CD4-positive, CD25-positive, alpha-beta regulatory T cell (primary cell): ENCODE measurements around the gene WDR43. TPM values are rescaled to one million over a fixed set of nuclear protein-coding genes. Genes with fewer than 3 reads are reported as not detected.

Experiments
- ATAC-seq, 2 donors: fragments of 150-1000 bp; cut with Tn5 transposase; one replicate each; pipeline ENCODE4 v1.10.0; 2021; ENCODE audit warnings: low read depth in 2 of 2, moderate number of reproducible peaks in 2 of 2, moderate library complexity in 1 of 2
- DNase-seq, 3 donors: peaks; one replicate each; pipeline versions ENCODE4 v3.0.0 to v3.0.0-alpha.2; 2012 to 2022; ENCODE audit warnings: mixed read lengths in 1 of 3
- H3K27ac ChIP-seq: one replicate; pipeline ENCODE4 v1.7.0; 2013; ENCODE audit warnings: mild to moderate bottlenecking, low read length; ENCODE audit not compliant: insufficient read depth, poor library complexity, severe bottlenecking
- H3K27me3 ChIP-seq: one replicate; pipeline ENCODE4 v1.7.0; 2013; ENCODE audit warnings: low read length; ENCODE audit not compliant: control insufficient read depth, insufficient read depth
- H3K36me3 ChIP-seq: one replicate; pipeline ENCODE4 v1.7.0; 2013; ENCODE audit warnings: mild to moderate bottlenecking, low read length, moderate library complexity; ENCODE audit not compliant: control insufficient read depth, insufficient read depth
- H3K4me1 ChIP-seq: 2 replicates; pipeline ENCODE4 v1.7.0; 2013; ENCODE audit warnings: mild to moderate bottlenecking, low read length; ENCODE audit not compliant: insufficient read depth, control insufficient read depth, poor library complexity, severe bottlenecking
- H3K4me3 ChIP-seq: one replicate; pipeline ENCODE4 v1.7.0; 2013; ENCODE audit warnings: low read depth, mild to moderate bottlenecking, low read length, moderate library complexity
- H3K9me3 ChIP-seq, 2 experiments: 1 replicate in 1 of 2; 2 replicates in 1 of 2; pipeline ENCODE4 v1.7.0; 2013; ENCODE audit warnings: low read length in 2 of 2, mild to moderate bottlenecking in 1 of 2, moderate library complexity in 1 of 2; ENCODE audit not compliant: control insufficient read depth in 2 of 2
- H3K27ac Mint-ChIP-seq, 3 donors: one replicate each; pipeline ENCODE4 v1.8.0; 2020 to 2022; ENCODE audit warnings: mild to moderate bottlenecking in 3 of 3, mixed read lengths in 3 of 3, moderate library complexity in 2 of 3
- H3K27me3 Mint-ChIP-seq: one replicate; pipeline ENCODE4 v1.8.0; 2022; ENCODE audit warnings: mild to moderate bottlenecking, mixed read lengths
- H3K36me3 Mint-ChIP-seq: one replicate; pipeline ENCODE4 v1.8.0; 2020; ENCODE audit warnings: mixed read lengths
- H3K4me1 Mint-ChIP-seq, 4 donors: one replicate each; pipeline ENCODE4 v1.8.0; 2020 to 2022; ENCODE audit warnings: mixed read lengths in 4 of 4, mild to moderate bottlenecking in 1 of 4
- H3K4me3 Mint-ChIP-seq, 4 donors: one replicate each; pipeline ENCODE4 v1.8.0; 2020 to 2022; ENCODE audit warnings: mild to moderate bottlenecking in 4 of 4, mixed read lengths in 4 of 4, moderate library complexity in 3 of 4
- H3K9me3 Mint-ChIP-seq, 7 donors: one replicate each; pipeline ENCODE4 v1.8.0; 2020 to 2022; ENCODE audit warnings: mixed read lengths in 7 of 7, mild to moderate bottlenecking in 3 of 7, moderate library complexity in 2 of 7
- polyA plus RNA-seq, 4 donors: library from polyadenylated mRNA; unstranded; fragments of 300-500 nt; fragmentation: Illumina TruSeq; gene quantifications; one replicate each; pipeline ENCODE4 v1.2.3, GENCODE V29; 2021
- total RNA-seq: library from RNA; stranded (reverse); gene quantifications from one replicate; pipeline ENCODE4 v1.2.3, GENCODE V29; 2022

Gene WDR43, protein sequence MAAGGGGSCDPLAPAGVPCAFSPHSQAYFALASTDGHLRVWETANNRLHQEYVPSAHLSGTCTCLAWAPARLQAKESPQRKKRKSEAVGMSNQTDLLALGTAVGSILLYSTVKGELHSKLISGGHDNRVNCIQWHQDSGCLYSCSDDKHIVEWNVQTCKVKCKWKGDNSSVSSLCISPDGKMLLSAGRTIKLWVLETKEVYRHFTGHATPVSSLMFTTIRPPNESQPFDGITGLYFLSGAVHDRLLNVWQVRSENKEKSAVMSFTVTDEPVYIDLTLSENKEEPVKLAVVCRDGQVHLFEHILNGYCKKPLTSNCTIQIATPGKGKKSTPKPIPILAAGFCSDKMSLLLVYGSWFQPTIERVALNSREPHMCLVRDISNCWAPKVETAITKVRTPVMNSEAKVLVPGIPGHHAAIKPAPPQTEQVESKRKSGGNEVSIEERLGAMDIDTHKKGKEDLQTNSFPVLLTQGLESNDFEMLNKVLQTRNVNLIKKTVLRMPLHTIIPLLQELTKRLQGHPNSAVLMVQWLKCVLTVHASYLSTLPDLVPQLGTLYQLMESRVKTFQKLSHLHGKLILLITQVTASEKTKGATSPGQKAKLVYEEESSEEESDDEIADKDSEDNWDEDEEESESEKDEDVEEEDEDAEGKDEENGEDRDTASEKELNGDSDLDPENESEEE
- 70.1 TPM for total RNA-seq
- polyA plus RNA-seq: 10 to 100 TPM; 27.4 to 44.7 (median 39.3) TPM

DNA sequence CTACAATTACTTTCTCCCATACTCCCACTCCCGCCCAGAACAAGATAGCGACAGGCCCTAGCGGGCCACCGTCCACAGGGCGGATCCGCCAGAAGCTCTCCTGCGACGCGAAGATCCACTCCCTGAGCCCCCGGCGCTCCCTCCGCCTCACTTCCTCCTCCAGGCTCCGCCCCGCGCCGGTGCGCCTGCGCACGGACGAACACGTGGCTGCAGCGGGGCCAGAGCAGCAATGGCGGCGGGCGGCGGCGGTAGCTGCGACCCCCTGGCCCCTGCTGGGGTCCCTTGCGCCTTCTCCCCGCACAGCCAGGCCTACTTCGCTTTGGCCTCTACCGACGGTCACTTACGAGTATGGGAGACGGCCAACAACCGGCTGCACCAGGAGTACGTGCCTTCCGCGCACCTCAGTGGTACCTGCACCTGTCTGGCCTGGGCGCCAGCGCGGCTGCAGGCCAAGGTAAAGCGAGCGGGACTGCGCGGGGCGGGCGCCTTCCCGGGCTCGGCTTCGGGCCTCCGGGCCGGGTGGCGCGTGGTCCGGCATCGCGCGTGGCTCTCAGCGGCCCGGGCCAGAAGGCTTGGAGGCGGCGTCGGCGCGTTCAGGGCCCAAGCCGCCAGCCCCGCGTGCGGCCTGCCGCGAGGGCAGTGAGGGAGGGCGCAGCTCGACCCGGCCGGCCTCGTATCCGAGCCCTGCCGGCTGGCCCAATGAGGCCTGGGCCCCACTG, at the start of gene WDR43:
WDR43 (plus strand) TSS at position 198 of the 719 bp plus-strand sequence; CDS start at position 230, 32 bp downstream.
- H3K4me1 ChIP-seq: peaks cover 47% of the 10 kb centered on the region
- no peaks in the 10 kb centered on the region for H3K27me3 ChIP-seq
- H3K36me3 Mint-ChIP-seq: no peaks in the 10 kb centered on the region
- no peaks in the 10 kb centered on the region for H3K9me3 ChIP-seq
- peak within 1 kb of the TSS; percentile 83 to 97 (median 93) for H3K27ac Mint-ChIP-seq
- no peaks in the 10 kb centered on the region for H3K9me3 Mint-ChIP-seq
- H3K4me3 Mint-ChIP-seq: peak within 1 kb of the TSS; percentile 94 to 99 (median 96)
- ATAC-seq (peak; percentile 98 to 99), DNase-seq (peak; percentile 97 to 99 (median 98))
- H3K4me1 Mint-ChIP-seq: peaks cover 35 to 50% (median 42%) of the 10 kb centered on the region in 4 donors
- peak within 1 kb of the TSS; percentile 68 for H3K27ac ChIP-seq
- H3K27me3 Mint-ChIP-seq: peaks cover 4% of the 10 kb centered on the region
- H3K4me3 ChIP-seq: peak within 1 kb of the TSS; percentile 96
- H3K36me3 ChIP-seq: peaks cover 2% of the 10 kb centered on the region

DNA sequence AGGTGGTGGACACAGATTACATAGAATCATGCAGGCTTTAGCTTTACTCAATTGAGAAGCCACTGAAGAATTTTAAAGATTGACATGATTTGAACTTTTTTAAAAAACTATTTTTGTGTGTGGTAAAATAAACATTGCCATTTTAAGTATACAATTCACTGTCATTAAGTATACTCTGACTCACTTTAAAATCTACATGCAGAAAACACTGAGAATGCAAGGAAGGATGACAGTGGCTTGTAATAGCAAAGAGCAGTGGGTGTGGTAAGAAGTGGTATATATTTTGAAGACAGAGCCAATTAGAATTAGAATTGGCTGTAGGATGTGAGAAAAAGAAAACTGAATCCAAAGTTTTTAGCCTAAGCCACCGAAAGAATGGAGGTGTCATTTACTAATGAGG, 39.3 kb upstream of the WDR43 start:
- Mint-ChIP-seq H3K36me3 (peaks cover 13% of the 10 kb centered on the region), H3K27ac (peak overlapping the region in 1 of 3 donors; percentile 29), H3K9me3 (no peaks in the 10 kb centered on the region), H3K4me3 (no peak overlapping the region), H3K27me3 (no peaks in the 10 kb centered on the region), H3K4me1 (peaks cover 0 to 7% (median 4%) of the 10 kb centered on the region in 4 donors)
- Histone ChIP-seq H3K27me3 (no peaks in the 10 kb centered on the region), H3K27ac (no peak overlapping the region), H3K4me1 (no peaks in the 10 kb centered on the region), H3K9me3 (no peaks in the 10 kb centered on the region), H3K4me3 (no peak overlapping the region), H3K36me3 (peaks cover 11% of the 10 kb centered on the region)
- DNase-seq: no peak
- ATAC-seq: no peak

DNA sequence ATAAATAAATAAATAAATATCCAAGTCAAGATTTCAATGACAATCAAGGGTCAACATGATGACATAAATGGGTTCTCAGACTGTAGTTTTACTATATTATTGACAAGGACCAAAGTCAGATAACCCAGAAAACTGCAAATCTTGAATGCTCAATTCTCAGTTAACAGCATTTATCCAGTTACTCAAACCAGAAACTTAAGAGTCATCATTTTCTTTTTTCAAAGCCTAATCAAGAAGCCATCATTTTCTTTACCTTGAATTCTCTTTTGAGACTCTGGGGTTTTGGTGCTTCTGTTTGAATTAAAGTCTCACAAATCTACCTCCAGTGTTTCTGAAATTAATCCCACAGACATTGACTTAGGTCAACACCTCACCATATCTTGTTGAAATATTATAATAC, 38.5 kb upstream of the WDR43 start:
- Histone ChIP-seq H3K4me3 (no peak overlapping the region), H3K27ac (no peak overlapping the region), H3K4me1 (no peaks in the 10 kb centered on the region), H3K27me3 (no peaks in the 10 kb centered on the region), H3K9me3 (no peaks in the 10 kb centered on the region), H3K36me3 (peaks cover 15% of the 10 kb centered on the region)
- DNase-seq (no peak), ATAC-seq (no peak)
- Mint-ChIP-seq H3K36me3 (peaks cover 21% of the 10 kb centered on the region), H3K27me3 (no peaks in the 10 kb centered on the region), H3K4me1 (peaks cover 0 to 13% (median 4%) of the 10 kb centered on the region in 4 donors), H3K9me3 (no peaks in the 10 kb centered on the region), H3K27ac (no peak overlapping the region), H3K4me3 (no peak overlapping the region)

DNA sequence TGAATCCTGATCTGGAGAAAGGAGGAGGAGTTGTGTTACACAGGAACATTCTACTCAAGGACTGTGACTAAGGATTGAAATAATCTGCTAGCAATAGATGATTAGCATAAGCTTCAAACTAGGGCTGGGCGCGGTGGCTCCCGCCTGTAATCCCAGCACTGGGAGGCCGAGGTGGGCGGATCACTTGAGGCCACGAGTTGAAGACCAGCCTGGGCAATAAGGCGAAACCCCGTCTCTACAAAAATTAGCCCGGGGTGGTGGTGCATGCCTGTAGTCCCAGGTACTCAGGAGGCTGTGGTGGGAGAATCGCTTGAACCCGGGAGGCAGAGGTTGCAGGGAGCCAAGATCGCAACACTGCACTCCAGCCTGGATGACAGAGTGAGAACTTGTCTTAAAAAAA, 25.9 kb upstream of the WDR43 start:
- H3K27ac ChIP-seq: no peak overlapping the region
- H3K4me1 ChIP-seq: peaks cover 37% of the 10 kb centered on the region
- H3K27me3 ChIP-seq: no peaks in the 10 kb centered on the region
- no peaks in the 10 kb centered on the region for H3K9me3 ChIP-seq
- H3K36me3 ChIP-seq: peaks cover 7% of the 10 kb centered on the region
- DNase-seq (no peak), ATAC-seq (no peak)
- peak overlapping the region; percentile 74 to 97 (median 91) for H3K4me3 Mint-ChIP-seq
- H3K27me3 Mint-ChIP-seq: no peaks in the 10 kb centered on the region
- peaks cover 10% of the 10 kb centered on the region for H3K36me3 Mint-ChIP-seq
- peaks cover 25 to 61% (median 40%) of the 10 kb centered on the region in 4 donors for H3K4me1 Mint-ChIP-seq
- peak overlapping the region; percentile 94 for H3K4me3 ChIP-seq
- peak overlapping the region in 1 of 3 donors; percentile 12 for H3K27ac Mint-ChIP-seq
- no peaks in the 10 kb centered on the region for H3K9me3 Mint-ChIP-seq

DNA sequence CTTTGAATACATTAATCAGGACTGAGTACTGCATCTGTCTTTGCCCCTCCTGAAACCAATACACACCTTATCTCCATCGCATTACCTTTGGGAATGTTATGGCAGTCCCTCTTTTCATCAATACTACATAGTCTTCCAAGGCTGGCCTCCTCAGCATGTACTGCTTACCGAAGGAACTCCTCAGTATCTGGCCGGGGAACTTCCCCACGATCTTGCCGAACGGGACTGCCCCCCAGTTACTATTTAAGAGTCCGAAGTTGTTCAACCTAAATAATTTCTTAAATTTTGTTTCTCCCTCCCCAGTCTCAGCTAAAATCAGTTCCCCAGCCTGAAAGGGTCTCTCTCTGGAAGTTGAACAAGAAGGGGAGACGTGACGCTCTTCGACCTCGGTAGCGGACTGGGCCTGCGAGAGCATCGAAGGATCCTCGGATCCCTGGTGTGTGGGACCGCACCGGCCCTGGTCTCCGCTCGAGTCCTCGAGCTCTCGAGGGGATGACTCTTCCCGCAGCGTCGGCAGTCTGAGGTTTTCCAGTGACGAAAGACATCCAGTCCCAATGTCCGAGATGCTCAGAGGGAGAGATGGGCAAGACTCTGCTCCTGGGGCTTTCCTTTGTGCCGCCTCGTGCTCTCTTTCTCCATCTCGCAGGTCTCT, 24.8 kb upstream of the WDR43 start:
- H3K36me3 Mint-ChIP-seq: peaks cover 5% of the 10 kb centered on the region
- H3K27me3 Mint-ChIP-seq: no peaks in the 10 kb centered on the region
- H3K4me3 Mint-ChIP-seq: peak overlapping the region; percentile 95 to 97 (median 96)
- H3K4me3 ChIP-seq: peak overlapping the region; percentile 94
- peaks cover 3% of the 10 kb centered on the region for H3K36me3 ChIP-seq
- DNase-seq: no peak
- peaks cover 37% of the 10 kb centered on the region for H3K4me1 ChIP-seq
- peak overlapping the region; percentile 95 for H3K27ac ChIP-seq
- peak; percentile 0 to 4 for ATAC-seq
- no peaks in the 10 kb centered on the region for H3K27me3 ChIP-seq
- peaks cover 20 to 53% (median 31%) of the 10 kb centered on the region in 4 donors for H3K4me1 Mint-ChIP-seq
- H3K9me3 Mint-ChIP-seq: no peaks in the 10 kb centered on the region
- peak overlapping the region; percentile 99 to 100 (median 100) for H3K27ac Mint-ChIP-seq
- H3K9me3 ChIP-seq: no peaks in the 10 kb centered on the region

DNA sequence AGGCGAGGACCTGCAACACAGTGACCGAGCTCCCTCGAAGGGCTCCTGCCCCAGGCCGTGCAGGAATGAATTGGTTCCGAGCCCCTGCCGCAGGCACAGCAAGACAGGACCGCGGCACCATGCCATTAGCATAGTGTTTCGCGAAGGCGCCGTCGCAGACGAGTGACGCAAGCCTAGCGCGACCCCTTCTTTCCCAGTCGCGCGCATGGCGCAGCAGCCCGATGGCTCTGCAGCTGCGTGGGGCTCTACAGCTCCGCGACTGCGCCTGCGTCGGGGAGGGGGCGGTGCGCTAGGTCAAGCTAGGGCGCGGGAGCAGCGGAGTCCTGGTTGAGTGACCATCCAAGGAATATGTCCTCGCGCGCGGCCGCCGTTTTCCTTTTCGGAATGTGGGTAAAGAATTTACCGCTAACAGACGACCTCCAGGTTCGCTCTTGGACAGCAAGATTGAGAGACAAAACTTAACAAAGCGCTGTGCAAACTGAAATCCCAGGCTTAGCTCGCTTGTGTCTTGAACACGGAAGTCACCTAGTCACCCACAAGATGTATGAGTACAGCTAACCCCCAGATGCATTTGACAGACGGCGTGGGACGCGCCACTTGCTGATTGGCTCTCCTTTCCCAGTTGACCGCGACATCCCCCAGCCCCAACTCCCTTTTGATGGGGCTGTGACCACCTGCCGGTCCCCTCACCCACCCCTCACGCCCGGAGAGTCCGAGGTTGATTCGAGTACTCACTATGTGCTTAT, 24.1 kb upstream of the WDR43 start, which contains the start of gene TRMT61B:
TRMT61B (minus strand) TSS at position 164 of the 746 bp plus-strand sequence; CDS start at position 132, 32 bp downstream.
- Histone ChIP-seq H3K36me3 (no peaks in the 10 kb centered on the region), H3K27ac (peak within 1 kb of the TSS; percentile 95), H3K9me3 (no peaks in the 10 kb centered on the region), H3K27me3 (peaks cover 2% of the 10 kb centered on the region), H3K4me3 (peak within 1 kb of the TSS; percentile 94), H3K4me1 (peaks cover 37% of the 10 kb centered on the region)
- Mint-ChIP-seq H3K4me1 (peaks cover 14 to 46% (median 25%) of the 10 kb centered on the region in 4 donors), H3K9me3 (no peaks in the 10 kb centered on the region), H3K4me3 (peak within 1 kb of the TSS; percentile 95 to 97 (median 96)), H3K27me3 (peaks cover 3% of the 10 kb centered on the region), H3K36me3 (peaks cover under 1% of the 10 kb centered on the region), H3K27ac (peak within 1 kb of the TSS; percentile 99 to 100 (median 100))
- ATAC-seq (peak; percentile 91 to 94), DNase-seq (peak; percentile 95 to 97 (median 96))
